Stimulated activated CD4-positive, alpha-beta T cell treated with anti-CD3 and anti-CD28 coated beads, TNF-alpha, amount 100 ng/mL, for 1 hour (primary cell): ENCODE data around the gene PPP3CA.

Experiments
- DNase-seq, 3 donors: peaks; one replicate each; pipeline ENCODE4 v3.0.0-alpha.2; 2020; ENCODE audit warnings: low read depth in 3 of 3, low spot score in 1 of 3

Gene PPP3CA

DNA sequence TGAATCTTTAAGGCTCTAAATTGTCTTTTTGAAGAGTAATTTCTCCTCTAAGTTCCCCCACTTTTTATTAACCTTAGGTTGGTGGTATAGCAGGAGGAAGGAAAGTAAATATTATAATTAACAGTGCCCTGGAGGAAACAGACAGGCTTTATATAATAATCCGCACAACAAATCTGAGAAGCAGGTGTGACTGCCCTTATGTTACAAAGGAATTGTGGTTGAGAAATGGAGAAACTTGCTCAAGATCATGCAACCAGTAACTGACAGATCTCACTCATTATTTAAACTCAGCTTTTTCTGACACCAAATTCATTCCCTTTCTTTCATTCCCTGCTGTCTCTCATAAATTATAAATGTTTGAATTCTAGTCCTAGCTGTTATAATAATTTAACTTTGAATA, 282.0 kb downstream of the PPP3CA start:
- DNase-seq, result no peak

DNA sequence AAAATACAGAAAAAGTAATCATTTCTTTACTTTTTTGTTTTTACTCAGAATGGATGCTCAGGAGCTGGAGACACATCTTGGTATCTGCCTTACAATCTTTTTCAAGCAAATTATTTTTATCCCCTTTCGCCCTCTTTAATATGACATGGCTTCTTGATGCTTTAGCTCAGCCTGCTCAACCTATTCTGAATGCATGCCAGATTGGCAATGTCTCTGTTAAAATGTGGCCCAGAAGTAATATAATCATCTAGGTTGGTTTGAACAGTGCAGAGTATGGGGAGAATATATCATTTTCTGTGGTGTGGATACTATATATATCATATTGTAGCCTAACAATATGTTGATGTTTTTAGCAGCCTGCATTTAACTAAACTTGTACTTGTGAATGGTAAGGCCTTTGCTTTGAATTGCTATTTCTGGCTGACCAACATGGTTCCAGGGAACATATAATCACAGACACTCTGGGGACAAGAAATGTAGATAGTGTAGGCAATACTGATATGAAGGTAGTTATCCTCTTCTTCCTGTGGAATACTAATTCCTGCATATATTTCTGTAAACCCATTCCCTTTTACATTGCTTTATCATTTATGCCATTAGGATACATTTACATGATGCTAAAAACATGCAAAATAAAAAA, 282.7 kb downstream of the PPP3CA start:
- DNase-seq, result no peak

DNA sequence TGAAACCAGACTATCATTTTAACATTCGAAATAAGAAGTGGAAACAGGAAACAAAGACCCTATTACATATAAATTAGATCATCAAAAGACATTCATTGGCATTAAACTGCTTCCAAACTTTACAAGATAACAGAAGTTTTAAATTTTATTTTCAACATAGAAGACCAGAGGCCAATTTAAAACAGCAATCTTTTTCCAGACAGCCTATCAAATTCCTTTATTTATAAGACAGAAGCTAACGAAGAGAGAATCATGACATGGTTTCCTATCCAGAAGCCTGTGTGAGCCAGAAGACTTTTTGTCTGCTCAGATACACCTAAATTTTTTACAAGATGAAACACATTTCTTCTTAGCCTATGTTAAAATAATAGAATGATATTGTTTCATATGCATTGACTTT, 291.9 kb downstream of the PPP3CA start:
- DNase-seq, result no peak

DNA sequence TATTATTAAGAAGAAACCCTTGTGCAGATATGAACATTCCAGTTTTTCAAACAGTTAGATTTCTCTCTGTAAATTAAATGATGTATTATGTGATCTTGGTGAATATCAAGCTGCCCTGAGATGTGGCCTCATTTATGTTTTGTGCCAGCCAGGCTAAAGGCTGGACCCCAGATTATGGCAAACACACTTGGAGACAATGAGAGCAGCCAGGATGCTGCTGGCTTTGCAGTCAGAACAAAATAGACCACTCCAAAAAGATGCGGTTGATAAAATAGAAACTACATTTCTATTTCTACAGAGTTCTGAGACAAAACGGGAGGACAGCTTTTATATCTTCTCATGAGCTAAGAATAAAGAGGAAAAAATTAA, 296.5 kb downstream of the PPP3CA start:
- no peak for DNase-seq

DNA sequence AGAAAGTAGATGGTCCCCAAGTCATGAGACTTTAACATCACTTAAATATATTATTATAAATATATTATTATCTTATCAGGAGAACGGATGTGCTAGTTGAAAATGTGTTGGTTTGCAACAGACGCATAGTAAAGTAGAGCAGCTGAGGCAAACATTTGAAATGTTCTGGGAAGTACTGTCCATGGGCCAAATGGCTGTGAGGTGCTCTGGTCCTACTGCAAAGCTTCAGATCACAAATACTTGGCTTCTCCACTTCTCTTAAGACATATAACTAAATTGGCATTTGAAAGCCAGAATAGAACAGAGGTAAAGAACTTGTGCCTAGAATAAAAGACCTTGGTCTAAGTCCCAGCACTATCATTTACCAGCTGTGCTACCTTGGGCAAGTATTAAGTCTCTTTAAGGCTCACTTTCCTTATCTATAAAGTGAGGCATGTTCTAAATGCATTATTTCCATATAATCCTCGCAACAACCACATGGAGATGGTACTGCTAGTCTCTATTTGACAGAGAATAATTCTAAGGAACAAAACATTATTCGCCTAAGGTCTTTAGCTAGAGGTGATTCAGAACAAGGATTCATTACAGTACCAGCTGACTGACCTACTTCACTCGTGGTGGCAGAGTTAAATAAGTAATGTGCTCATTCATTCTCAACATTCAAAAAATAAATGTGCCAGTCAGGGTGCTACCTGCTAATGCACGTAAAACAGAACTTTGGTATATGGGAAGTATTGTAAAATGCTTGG, 297.1 kb downstream of the PPP3CA start:
- no peak for DNase-seq

DNA sequence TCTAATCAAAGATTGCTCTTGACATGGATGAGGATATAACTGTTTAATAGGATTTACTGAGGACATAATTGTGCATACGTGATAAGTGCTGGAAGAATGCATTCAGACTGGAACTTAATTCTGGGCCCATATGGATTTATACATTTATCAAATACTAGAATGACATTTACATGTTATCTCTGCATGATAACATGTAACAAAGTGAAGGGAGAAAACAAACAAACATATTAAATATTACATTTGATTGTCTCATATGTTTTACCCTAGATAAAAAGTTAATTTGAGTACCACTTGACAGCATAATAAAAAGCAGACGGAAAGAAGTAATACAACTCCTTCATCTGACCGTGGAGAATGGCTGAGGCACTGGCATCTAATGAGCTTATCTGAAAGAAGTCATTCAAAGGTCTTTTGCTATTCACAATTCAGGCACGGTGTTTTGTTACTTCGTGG, 297.8 kb downstream of the PPP3CA start:
- no peak for DNase-seq

DNA sequence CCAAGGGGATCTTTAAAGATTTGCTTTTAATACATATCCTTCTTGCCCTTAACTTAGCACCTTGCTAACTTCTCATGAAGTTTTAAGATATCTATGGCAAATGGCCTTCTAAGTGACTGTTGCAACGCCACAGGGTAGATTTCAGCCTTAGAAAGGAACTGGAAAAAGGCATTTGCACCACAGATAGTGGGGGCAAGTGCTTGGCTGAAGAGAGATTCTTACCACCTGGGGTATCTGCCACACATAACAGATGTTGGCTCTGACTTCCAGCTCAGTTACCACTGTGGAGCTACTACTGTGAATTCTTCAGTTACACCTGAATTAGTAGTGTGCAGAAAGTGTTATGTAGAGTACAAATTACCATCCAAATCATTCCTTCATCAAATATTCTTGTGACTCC, 302.6 kb downstream of the PPP3CA start:
- no peak for DNase-seq

DNA sequence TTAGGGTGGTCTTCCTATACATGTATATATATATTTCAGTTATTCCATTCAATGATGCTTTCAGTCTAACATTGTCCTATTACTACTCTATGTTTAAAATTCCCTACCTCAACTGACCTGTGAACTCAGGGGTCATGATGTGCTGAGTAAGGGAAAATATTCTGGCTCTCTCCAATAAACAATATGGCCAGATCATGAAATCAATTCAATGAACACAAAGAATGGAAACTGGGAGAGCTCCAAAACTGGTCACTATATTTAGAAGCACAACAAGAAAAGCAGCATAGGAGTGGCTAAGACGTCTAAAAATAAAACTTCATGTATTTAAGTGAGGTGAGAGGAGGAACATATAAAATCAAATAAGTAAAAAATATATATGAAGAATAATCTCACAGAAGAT, 304.5 kb downstream of the PPP3CA start:
- DNase-seq, result no peak

DNA sequence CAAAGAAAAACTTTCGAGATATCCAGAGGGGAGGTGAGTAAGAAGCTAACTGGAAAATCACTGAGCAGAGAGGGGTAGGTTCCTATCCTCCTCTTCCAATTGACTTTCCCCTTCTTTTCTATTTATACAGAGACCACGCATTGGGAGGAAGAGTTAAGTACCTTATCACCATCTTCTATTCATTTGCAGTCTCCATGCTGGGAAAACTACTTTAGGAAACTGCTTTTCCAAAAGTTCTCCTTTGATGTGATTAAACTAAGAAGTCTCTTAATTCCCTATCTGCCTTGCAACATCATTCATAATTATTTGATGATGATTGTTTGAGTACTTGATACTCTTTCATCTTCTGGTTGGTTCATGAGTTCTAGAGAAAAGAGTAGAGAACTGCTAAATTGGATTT, 306.6 kb downstream of the PPP3CA start:
- no peak for DNase-seq

DNA sequence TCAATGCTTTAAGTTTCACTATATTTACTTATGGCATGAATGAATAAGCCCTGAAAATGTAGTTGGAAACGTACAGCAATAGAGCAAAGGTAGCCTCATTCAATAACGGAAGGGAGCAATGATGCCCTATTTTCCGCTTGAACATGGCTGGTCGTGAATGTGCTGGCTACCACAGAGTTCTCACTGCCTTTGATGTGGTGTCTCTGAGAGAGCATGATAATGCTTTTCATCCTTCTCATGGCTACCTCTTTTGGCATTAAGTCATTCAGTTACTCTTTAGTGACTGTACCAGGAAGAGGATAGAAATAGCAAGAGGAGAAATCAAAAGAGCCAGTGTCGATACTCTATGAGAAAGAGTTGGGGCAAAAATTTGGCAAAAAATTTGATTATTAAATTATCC, 308.0 kb downstream of the PPP3CA start:
- DNase-seq, result no peak

DNA sequence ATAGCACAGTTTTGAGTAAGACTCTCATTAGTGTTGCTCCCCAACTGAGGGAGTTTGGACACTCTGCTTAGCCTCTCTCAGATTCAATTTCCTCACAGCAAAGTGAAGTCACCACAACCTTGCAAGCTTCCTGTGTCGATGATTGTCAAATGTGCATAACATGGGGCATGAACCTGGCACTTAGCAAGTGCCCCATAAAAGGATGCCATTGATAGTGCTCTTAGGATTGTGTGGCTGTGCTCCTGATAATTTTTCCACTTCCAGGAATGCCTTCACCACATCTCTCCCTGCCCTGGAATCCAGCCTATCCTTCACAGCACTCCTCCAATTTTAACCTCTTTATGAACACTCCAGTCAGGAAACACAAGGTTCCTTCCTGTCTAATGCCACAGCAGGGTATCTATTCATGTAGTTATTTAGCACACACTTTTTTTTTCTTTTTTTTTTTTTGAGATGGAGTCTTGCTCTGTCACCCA, 309.4 kb downstream of the PPP3CA start:
- no peak for DNase-seq

DNA sequence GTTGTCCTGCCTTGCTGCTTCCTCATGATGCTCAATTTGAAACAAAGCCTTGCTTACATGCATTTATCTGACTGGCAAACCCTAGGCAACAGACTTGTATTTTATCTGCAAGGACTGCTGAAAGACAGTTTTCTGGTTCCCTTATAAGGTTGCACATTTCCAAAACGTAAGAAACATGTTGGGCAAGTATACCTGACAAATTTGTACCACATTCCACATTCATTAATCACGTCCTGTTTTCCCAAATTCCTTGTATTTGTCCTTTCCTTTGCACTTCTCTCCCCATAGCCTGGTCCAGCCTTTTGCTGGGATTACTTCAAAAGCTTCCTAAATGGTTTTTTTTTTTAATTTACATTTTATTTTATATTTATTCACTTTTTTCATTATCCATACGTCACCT, 310.1 kb downstream of the PPP3CA start:
- DNase-seq, result no peak

DNA sequence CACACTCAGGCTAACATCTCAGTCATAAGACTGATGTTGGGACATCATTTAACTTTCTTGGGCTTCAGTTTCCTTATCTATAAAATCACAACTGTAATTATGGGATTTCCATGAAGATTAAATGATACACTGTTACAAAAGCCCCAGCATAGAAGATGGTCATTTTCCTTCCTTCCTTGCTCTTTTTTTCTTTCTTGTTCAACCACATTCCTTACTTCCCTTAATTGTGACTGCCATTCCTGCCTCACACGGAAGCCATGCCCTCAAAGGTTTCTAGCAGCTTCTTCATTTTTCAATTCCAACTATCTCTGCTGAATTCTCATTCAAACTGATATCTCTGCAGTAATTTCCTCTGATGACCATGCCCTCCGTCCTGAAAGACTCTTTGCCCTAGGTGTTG, 311.8 kb downstream of the PPP3CA start:
- DNase-seq, result no peak

DNA sequence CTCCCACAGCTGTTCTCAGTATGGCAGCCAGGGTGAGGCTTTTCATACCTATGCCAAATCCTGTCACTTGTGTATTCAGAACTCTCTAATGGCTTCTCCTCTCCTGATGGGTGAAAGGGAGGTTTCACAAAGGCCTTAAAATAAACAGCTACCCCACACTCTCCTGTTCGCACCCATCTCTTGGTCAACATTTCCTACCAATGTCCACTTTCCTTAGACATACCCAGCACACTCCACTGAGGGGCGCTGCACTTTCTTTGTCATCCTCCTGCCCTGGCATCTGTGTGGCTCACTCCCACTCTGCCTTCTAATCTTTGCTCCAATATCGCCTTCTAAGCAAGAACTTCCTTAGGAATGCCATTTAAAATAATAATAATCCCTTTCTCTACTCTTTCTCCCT, 313.3 kb downstream of the PPP3CA start:
- no peak for DNase-seq

DNA sequence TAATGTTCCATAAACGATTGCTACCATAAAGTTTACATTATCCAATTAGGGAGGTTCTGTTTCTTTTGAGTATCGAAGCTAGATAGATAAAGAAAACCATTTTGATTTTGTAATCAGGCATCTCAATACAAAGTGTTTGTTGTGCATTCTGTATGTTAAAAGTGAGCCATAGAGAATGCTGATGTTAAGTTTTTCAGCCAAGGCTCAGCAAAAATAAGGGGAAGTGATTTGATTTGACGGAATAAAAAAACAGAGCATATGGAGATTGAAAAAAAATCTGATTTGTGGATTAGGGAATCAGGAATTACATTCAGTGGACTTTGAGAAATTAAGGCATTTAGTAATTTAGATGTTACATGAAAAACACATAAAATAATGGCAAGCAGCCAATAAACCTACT, 314.8 kb downstream of the PPP3CA start:
- no peak for DNase-seq

DNA sequence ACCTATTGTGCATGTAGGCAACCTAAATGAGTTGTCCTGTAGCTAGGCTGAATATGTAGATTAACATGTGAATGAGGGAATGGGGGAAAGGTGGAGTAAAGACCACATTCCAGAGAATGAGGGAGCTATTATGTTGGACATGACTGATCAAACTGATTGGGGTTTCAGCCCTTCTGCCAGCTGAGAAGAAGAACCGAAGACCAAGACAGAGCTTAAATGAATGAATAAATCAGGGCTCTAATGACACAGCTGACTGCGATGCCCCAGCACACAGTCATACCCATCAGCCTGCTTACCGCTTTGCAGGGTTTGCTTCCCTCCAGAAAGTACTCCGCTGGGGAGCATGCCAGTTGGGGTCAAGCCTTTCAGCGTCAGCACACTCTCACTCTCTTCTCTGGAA, 315.4 kb downstream of the PPP3CA start:
- DNase-seq, result no peak

DNA sequence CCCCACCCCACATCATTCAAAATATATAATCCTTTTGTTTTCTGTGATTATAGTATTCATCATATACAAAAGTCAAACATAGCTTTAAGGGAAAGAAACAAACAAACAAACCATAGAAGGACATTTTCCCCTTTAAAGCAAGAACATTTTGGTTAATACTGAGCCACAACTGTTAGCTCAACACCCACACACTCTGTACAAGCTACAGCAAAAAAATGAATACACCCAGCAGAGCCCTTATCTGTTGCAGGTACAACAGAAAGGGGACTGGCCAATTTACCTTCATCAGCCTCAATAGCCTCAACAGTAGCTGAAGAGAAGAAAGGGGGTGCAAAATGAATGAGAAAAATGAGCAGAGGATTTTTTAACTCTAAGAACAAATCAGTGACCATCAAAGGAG, 318.4 kb downstream of the PPP3CA start:
- no peak for DNase-seq

DNA sequence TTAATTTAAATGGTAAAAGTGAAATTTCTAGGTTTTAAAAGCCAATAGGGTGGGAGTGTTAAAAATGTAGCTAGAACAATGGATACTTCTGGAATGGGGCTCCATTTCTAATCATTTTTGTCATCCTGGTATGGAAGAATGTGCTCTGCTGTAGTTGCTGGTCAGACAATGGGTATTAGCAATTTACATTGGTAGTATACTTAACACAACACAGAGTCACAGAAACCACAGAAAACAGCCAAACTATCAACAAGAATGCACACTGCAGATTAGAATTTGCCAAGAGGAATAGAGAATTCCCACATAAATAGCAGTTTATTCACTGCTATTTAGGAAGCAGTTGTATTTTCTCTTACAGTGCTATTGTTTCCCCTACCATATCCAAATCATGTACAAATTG, 319.6 kb downstream of the PPP3CA start:
- no peak for DNase-seq

DNA sequence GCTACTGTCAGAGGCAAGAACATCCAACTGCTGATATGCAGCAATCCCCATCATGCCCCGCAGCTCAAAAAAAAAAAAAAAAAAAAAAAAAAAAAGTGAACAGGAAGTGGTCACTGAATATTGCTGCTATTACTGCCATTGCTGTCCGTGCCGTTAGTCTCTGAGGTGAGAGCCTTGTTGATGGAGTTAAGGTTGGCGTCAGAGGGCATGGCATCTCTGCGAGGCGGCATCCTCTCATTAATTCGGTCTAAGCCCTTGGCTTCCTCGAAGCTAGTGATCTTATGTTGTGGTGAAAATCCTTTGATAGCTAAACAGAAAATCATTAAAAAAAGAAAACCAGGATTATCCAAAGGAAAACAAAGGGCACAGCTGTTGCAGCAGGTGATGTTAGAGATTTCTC, 321.6 kb downstream of the PPP3CA start:
- no peak for DNase-seq

DNA sequence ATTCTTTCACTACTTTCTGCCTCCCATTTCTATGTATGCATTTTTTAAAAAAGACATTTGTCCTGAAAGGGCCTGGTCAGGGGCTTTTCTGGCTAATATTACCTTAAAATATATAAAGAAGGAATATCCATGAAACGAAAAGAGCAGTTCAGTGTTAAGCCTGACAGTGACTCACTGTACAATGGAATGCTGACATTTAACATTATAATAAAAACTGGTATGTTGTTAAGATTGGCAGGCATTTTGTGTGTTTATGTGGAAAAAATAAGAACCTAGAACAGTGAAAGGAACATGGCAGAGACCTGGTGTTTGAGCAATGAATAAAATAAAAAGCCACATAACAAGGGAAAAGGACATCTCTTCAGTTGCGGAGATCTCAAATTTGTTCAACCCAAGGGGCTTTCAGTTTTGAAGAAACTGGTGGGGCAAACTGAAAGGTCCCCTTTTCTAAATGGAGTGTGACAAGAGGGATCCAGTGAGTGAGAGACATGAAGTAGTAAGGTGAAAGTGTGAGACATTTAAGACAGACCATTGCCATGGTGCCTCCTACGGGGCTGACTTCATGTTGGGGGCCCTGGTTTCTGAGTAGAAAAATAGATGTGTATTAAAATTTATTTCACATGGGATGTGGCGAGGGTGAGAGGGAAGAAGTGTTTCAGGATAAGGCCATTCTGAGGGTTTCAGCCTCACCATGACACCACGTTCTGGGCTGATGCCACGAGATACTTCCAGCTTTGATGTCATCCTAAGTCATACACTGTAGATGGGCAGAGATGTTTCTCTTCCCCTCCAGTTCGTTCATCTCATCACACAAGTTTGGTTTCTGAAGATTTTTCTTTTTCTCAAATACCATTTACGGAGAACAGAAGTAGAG, 324.9 kb downstream of the PPP3CA start:
- DNase-seq, result no peak

DNA sequence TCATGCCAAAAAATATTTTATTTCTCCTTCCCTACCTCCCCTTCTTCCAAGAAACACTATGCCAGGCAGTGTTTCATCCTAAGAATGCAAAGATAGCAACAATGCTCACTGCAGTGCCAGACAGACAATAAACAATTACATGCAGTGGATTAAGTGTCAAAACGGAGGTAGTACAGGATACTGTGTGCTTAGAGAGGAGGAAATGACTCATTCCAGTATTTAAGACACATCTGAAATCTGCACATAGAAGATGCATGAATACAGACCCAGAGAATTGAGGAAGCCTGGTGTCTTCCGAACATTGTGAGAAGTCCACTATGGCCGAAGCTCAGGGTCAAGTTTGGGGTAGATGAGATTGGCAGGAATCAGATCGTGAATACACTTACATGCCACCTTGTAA, 326.4 kb downstream of the PPP3CA start:
- DNase-seq, result no peak

DNA sequence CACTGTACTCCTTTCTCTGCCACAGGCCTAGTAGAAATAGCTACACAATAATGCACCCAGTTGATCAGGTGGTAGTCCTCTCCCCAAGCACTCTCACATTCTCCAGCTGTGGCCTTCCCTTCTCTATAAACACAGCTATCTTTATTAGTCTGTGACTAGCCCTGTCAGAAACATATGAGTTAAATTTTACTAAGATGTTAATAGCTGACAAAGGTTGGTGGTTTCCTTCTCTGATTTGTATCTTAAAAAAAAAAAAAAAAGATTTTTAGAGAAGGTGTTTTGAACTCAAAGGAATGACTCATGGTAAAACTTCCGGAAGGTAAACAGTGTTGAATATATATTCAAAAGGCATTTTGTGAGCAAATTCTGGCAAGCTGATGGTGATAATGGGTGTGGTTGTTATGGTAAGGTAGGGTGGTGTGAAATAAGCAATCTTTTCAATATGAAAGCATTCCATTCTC, 327.4 kb downstream of the PPP3CA start:
- DNase-seq, result no peak
